Liver (tissue), 3 donors: ENCODE results near the gene KCNJ10.

Experiments
- EGR1 ChIP-seq, 2 donors: IDR thresholded peaks; 2 replicates each; pipeline ENCODE4 v1.6.1; 2016 to 2018; ENCODE audit warnings: antibody characterized with exemption in 2 of 2, low read depth in 2 of 2
- HNF4A ChIP-seq, 2 donors: conservative IDR thresholded peaks; 2 replicates each; pipeline ENCODE4 v1.6.1; 2016; ENCODE audit warnings: antibody characterized with exemption in 2 of 2, mild to moderate bottlenecking in 2 of 2
- HNF4G ChIP-seq: IDR thresholded peaks from 2 replicates; pipeline ENCODE4 v1.6.1; 2016; ENCODE audit warnings: antibody characterized with exemption
- RAD21 ChIP-seq, 2 donors: IDR thresholded peaks; 2 replicates each; pipeline ENCODE4 v1.6.1; 2016; ENCODE audit warnings: antibody characterized with exemption in 2 of 2, mild to moderate bottlenecking in 2 of 2
- RXRA ChIP-seq, 2 donors: IDR thresholded peaks; 2 replicates each; pipeline ENCODE4 v1.6.1; 2017 to 2018; ENCODE audit warnings: antibody characterized with exemption in 2 of 2, mild to moderate bottlenecking in 1 of 2
- YY1 ChIP-seq: IDR thresholded peaks from 2 replicates; pipeline ENCODE4 v1.6.1; 2016; ENCODE audit warnings: antibody characterized with exemption, mild to moderate bottlenecking
- TF ChIP-seq, protein P1 (sequence below): fragments of 150-350 bp; IDR thresholded peaks from 2 replicates; pipeline ENCODE4 v1.5.1; 2017; ENCODE audit warnings: improper control_type of control experiment, low read depth, low read length; ENCODE audit not compliant: missing input control
- donor health status: healthy.
- donor health status: healthy.

GRCh38 chr1:159955456-159955855 is 114.5 kb downstream of the KCNJ10 start:
- TF ChIP-seq, protein P1, sequence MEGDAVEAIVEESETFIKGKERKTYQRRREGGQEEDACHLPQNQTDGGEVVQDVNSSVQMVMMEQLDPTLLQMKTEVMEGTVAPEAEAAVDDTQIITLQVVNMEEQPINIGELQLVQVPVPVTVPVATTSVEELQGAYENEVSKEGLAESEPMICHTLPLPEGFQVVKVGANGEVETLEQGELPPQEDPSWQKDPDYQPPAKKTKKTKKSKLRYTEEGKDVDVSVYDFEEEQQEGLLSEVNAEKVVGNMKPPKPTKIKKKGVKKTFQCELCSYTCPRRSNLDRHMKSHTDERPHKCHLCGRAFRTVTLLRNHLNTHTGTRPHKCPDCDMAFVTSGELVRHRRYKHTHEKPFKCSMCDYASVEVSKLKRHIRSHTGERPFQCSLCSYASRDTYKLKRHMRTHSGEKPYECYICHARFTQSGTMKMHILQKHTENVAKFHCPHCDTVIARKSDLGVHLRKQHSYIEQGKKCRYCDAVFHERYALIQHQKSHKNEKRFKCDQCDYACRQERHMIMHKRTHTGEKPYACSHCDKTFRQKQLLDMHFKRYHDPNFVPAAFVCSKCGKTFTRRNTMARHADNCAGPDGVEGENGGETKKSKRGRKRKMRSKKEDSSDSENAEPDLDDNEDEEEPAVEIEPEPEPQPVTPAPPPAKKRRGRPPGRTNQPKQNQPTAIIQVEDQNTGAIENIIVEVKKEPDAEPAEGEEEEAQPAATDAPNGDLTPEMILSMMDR: no peak
- no peak for TF ChIP-seq EGR1 (IDR thresholded peaks at IDR 0.05; ENCODE audit: low read depth in 2 of 2)
- no peak for TF ChIP-seq HNF4A (conservative IDR thresholded peaks at IDR 0.05)
- no peak for TF ChIP-seq RAD21 (IDR thresholded peaks at IDR 0.05)
- TF ChIP-seq RXRA (IDR thresholded peaks at IDR 0.05): no peak
- no peak for TF ChIP-seq YY1
- no peak for TF ChIP-seq HNF4G
